Astrocyte (in vitro differentiated cells and primary cell): ENCODE data around the gene VRK3.

Experiments used
- EZH2 ChIP-seq: IDR thresholded peaks from 2 replicates; pipeline ENCODE4 v1.6.1; 2012; ENCODE audit warnings: mild to moderate bottlenecking, low read length, inconsistent platforms; ENCODE audit not compliant: insufficient read depth
- TF ChIP-seq, protein P1 (sequence below): IDR thresholded peaks from 2 replicates; pipeline ENCODE4 v1.5.1; 2011; ENCODE audit warnings: low read depth, mild to moderate bottlenecking, inconsistent platforms, low read length, moderate library complexity; ENCODE audit not compliant: insufficient read depth

GRCh38 chr19:49977076-49977475 is 48.1 kb downstream of the VRK3 start:
- TF ChIP-seq, protein P1, sequence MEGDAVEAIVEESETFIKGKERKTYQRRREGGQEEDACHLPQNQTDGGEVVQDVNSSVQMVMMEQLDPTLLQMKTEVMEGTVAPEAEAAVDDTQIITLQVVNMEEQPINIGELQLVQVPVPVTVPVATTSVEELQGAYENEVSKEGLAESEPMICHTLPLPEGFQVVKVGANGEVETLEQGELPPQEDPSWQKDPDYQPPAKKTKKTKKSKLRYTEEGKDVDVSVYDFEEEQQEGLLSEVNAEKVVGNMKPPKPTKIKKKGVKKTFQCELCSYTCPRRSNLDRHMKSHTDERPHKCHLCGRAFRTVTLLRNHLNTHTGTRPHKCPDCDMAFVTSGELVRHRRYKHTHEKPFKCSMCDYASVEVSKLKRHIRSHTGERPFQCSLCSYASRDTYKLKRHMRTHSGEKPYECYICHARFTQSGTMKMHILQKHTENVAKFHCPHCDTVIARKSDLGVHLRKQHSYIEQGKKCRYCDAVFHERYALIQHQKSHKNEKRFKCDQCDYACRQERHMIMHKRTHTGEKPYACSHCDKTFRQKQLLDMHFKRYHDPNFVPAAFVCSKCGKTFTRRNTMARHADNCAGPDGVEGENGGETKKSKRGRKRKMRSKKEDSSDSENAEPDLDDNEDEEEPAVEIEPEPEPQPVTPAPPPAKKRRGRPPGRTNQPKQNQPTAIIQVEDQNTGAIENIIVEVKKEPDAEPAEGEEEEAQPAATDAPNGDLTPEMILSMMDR: no peak
- TF ChIP-seq EZH2: no peak
